Loucy (cell line): ENCODE results near the gene DCUN1D3.

Experiments
- H2AFZ ChIP-seq: fragments of 200-600 bp; sonication (generic); 2 replicates; pipeline ENCODE4 v1.6.0; 2016; ENCODE audit warnings: antibody characterized with exemption, mild to moderate bottlenecking, low read length, moderate library complexity
- H3F3A ChIP-seq: fragments of 200-600 bp; 2 replicates; pipeline ENCODE4 v1.6.0; 2016; ENCODE audit warnings: antibody characterized with exemption, low read depth, mild to moderate bottlenecking
- H3K27me3 ChIP-seq: fragments of 200-600 bp; sonication (generic); 2 replicates; pipeline ENCODE4 v1.6.1; 2014; ENCODE audit warnings: low read length, mild to moderate bottlenecking; ENCODE audit not compliant: insufficient read depth, poor library complexity, severe bottlenecking
- H3K36me3 ChIP-seq: fragments of 200-600 bp; sonication (generic); 2 replicates; pipeline ENCODE4 v1.6.1; 2016; ENCODE audit warnings: low read length; ENCODE audit not compliant: insufficient read depth
- H3K4me1 ChIP-seq: fragments of 200-600 bp; sonication (generic); 2 replicates; pipeline ENCODE4 v1.5.1; 2014; ENCODE audit warnings: low read length, mild to moderate bottlenecking; ENCODE audit not compliant: insufficient read depth, poor library complexity, severe bottlenecking
- H3K4me2 ChIP-seq: fragments of 200-600 bp; sonication (generic); 2 replicates; pipeline ENCODE4 v1.6.0; 2014; ENCODE audit warnings: antibody characterized with exemption, low read length, low read depth, mild to moderate bottlenecking; ENCODE audit not compliant: poor library complexity, severe bottlenecking
- H3K4me3 ChIP-seq: fragments of 200-600 bp; sonication (generic); 2 replicates; pipeline ENCODE4 v1.5.1; 2014; ENCODE audit warnings: low read length, mild to moderate bottlenecking, mixed read lengths; ENCODE audit not compliant: poor library complexity, severe bottlenecking
- H3K79me2 ChIP-seq: fragments of 200-600 bp; sonication (generic); 2 replicates; pipeline ENCODE4 v1.6.1; 2014; ENCODE audit warnings: low read length; ENCODE audit not compliant: insufficient read depth
- H3K9ac ChIP-seq: fragments of 200-600 bp; sonication (generic); 2 replicates; pipeline ENCODE4 v1.6.0; 2014; ENCODE audit warnings: mild to moderate bottlenecking, low read depth, low read length, moderate library complexity; ENCODE audit not compliant: poor library complexity, severe bottlenecking
- H3K9me2 ChIP-seq: fragments of 200-600 bp; sonication (generic); replicated peaks from 2 replicates; pipeline ENCODE4 v1.6.1; 2016; ENCODE audit warnings: low read depth, low read length, mixed read lengths
- H3K9me3 ChIP-seq: fragments of 200-600 bp; sonication (generic); 2 replicates; pipeline ENCODE4 v1.6.1; 2014; ENCODE audit warnings: mild to moderate bottlenecking, antibody characterized with exemption, low read length, low read depth; ENCODE audit not compliant: insufficient read depth
- H4K20me1 ChIP-seq: fragments of 200-600 bp; sonication (generic); 2 replicates; pipeline ENCODE4 v1.6.0; 2014; ENCODE audit warnings: antibody characterized with exemption, low read length, mild to moderate bottlenecking; ENCODE audit not compliant: insufficient read depth, poor library complexity, severe bottlenecking
- EZH2phosphoT487 ChIP-seq: fragments of 200-600 bp; IDR thresholded peaks from 2 replicates; pipeline ENCODE4 v1.6.1; 2018; ENCODE audit warnings: antibody characterized with exemption, mild to moderate bottlenecking, moderate library complexity, borderline replicate concordance
- TF ChIP-seq, protein P1 (sequence below): fragments of 200-600 bp; sonication (generic); conservative IDR thresholded peaks from 2 replicates; pipeline ENCODE4 v1.5.1; 2014; ENCODE audit warnings: mild to moderate bottlenecking, antibody characterized with exemption, low read length

The DCUN1D3 gene

DNA sequence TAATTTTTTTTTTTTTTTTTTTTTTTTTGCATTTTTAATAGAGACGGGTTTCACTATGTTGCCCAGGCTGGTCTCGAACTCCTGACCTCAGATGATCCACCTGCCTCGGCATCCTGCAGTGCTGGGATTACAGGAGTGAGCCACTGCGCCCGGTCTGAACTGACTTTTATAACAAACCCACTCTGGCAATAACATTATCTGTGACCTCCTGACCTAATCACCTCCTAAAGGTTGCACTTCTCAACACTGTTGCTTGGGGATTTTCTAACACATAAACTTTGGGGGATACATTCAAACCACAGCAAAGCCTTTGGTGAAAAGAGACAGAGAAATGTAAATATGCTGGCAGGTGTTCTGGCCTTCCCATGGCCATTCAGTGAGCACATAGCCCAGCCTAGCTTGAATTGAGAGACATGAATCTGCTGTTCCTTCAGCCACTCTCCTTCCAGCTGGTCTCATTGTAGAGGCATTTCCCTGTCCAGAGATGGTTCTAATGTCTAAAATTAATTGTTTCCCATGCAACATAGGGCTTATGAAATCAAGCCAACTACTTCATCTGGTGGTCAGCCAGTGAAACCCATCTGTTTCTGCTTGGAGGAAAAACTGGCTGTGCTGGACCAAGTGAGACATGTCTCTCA, 28.7 kb upstream of the DCUN1D3 start:
- Histone ChIP-seq H4K20me1 (no peaks in the 10 kb centered on the region), H2AFZ (no peak overlapping the region), H3K4me1 (no peaks in the 10 kb centered on the region), H3K9me2 (no peaks in the 10 kb centered on the region), H3K4me3 (no peak overlapping the region), H3K9ac (no peak overlapping the region), H3K4me2 (no peak overlapping the region), H3K36me3 (peaks cover 3% of the 10 kb centered on the region; the same call in 1 of the 2 replicates), H3K27me3 (no peaks in the 10 kb centered on the region), H3K9me3 (no peaks in the 10 kb centered on the region), H3K79me2 (no peaks in the 10 kb centered on the region), H3F3A (no peaks in the 10 kb centered on the region)
- TF ChIP-seq, protein P1, sequence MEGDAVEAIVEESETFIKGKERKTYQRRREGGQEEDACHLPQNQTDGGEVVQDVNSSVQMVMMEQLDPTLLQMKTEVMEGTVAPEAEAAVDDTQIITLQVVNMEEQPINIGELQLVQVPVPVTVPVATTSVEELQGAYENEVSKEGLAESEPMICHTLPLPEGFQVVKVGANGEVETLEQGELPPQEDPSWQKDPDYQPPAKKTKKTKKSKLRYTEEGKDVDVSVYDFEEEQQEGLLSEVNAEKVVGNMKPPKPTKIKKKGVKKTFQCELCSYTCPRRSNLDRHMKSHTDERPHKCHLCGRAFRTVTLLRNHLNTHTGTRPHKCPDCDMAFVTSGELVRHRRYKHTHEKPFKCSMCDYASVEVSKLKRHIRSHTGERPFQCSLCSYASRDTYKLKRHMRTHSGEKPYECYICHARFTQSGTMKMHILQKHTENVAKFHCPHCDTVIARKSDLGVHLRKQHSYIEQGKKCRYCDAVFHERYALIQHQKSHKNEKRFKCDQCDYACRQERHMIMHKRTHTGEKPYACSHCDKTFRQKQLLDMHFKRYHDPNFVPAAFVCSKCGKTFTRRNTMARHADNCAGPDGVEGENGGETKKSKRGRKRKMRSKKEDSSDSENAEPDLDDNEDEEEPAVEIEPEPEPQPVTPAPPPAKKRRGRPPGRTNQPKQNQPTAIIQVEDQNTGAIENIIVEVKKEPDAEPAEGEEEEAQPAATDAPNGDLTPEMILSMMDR = no peak
- no peak for TF ChIP-seq EZH2phosphoT487

DNA sequence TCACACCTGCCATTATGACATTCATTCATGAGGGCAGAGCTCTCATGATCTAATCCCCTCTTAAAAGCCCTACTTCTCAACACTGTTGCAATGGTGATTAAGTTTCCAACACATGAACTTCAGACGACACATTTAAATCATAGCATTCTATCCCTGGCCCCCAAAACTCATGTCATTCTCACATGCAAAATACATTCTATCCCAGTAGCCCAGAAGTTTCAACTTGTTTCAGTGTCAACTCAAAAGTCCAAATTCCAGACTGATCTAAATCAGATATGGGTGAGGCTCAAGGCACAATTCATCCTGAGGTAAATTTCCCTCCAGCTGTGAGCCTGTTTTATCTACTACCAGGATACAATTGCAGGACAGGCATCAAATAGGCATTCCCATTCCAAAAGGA, 25.6 kb upstream of the DCUN1D3 start:
- H3K9ac ChIP-seq = no peak overlapping the region

DNA sequence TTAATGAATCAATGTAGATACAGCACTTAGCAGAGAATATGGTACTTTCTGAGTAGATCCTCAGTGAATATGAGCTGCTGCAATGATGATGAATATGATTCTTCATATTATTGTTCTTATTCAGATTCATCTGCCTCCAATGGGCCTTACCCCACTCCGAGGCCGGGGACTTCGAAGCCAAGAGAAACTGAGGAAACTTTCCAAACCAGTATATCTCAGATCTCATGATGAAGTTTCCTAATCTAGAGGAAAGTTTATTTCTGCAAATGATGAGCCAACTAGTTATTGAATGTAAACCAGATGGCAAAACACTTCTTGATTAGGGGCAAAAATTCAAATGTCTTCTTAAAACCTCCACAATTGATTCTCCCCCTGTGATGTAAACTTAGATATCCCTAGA, 23.7 kb upstream of the DCUN1D3 start:
- Histone ChIP-seq H3K27me3 (no peaks in the 10 kb centered on the region), H2AFZ (no peak overlapping the region), H3K4me3 (no peak overlapping the region), H3K79me2 (no peaks in the 10 kb centered on the region), H3K9me2 (no peaks in the 10 kb centered on the region), H3K9ac (no peak overlapping the region), H3K36me3 (peaks cover 3% of the 10 kb centered on the region; the same call in 1 of the 2 replicates), H3K9me3 (no peaks in the 10 kb centered on the region), H4K20me1 (no peaks in the 10 kb centered on the region), H3K4me1 (no peaks in the 10 kb centered on the region), H3F3A (no peaks in the 10 kb centered on the region), H3K4me2 (no peak overlapping the region)
- no peak for TF ChIP-seq EZH2phosphoT487
- TF ChIP-seq, protein P1 = no peak

More for the DNA sequence above, 25.6 kb upstream of the DCUN1D3 start:
- H3K4me1 ChIP-seq = no peaks in the 10 kb centered on the region
- TF ChIP-seq EZH2phosphoT487 = no peak
- TF ChIP-seq, protein P1 = no peak
- H3F3A ChIP-seq = no peaks in the 10 kb centered on the region
- no peak overlapping the region for H2AFZ ChIP-seq
- peaks cover 3% of the 10 kb centered on the region; the same call in 1 of the 2 replicates for H3K36me3 ChIP-seq
- H3K79me2 ChIP-seq = no peaks in the 10 kb centered on the region
- H3K4me2 ChIP-seq = no peak overlapping the region
- no peaks in the 10 kb centered on the region for H3K9me2 ChIP-seq
- no peaks in the 10 kb centered on the region for H3K27me3 ChIP-seq
- H3K9me3 ChIP-seq = no peaks in the 10 kb centered on the region
- no peaks in the 10 kb centered on the region for H4K20me1 ChIP-seq
- no peak overlapping the region for H3K4me3 ChIP-seq
